Natural killer cell (primary cell): ENCODE data around the gene EXD3. TPM values are rescaled to one million over a fixed set of nuclear protein-coding genes. Genes with fewer than 3 reads are reported as not detected.

Experiments
- ATAC-seq, 3 donors: fragments of 150-1000 bp in 2 of 3; fragments of 200-7000 bp in 1 of 3; cut with Tn5 transposase; 1 replicate in 1 of 3; 2 replicates in 2 of 3; pipeline ENCODE4 v1.10.0; 2021; ENCODE audit warnings: mild to moderate bottlenecking in 2 of 3, moderate library complexity in 2 of 3
- DNase-seq, 2 donors: peaks; one replicate each; pipeline versions ENCODE4 v3.0.0 to v3.0.0-alpha.2; 2013 to 2021; ENCODE audit warnings: mixed read lengths in 1 of 2
- H3K27ac ChIP-seq: one replicate; pipeline ENCODE4 v1.5.1; 2013; ENCODE audit warnings: mild to moderate bottlenecking, low read length
- H3K27me3 ChIP-seq: one replicate; pipeline ENCODE4 v1.6.1; 2013; ENCODE audit warnings: low read length; ENCODE audit not compliant: control insufficient read depth, insufficient read depth
- H3K36me3 ChIP-seq: one replicate; pipeline ENCODE4 v1.6.1; 2013; ENCODE audit warnings: low read length; ENCODE audit not compliant: control insufficient read depth, insufficient read depth
- H3K4me1 ChIP-seq: one replicate; pipeline ENCODE4 v1.6.1; 2013; ENCODE audit warnings: low read length; ENCODE audit not compliant: control insufficient read depth, insufficient read depth
- H3K4me3 ChIP-seq: one replicate; pipeline ENCODE4 v1.5.1; 2013; ENCODE audit warnings: low read length
- H3K9me3 ChIP-seq: one replicate; pipeline ENCODE4 v1.6.1; 2013; ENCODE audit warnings: low read length; ENCODE audit not compliant: control insufficient read depth, insufficient read depth
- H3K27ac Mint-ChIP-seq, 2 donors: one replicate each; pipeline ENCODE4 v1.8.0; 2022; ENCODE audit warnings: mild to moderate bottlenecking in 2 of 2, mixed read lengths in 2 of 2, moderate library complexity in 1 of 2
- H3K27me3 Mint-ChIP-seq, 2 donors: one replicate each; pipeline ENCODE4 v1.8.0; 2022; ENCODE audit warnings: low read depth in 2 of 2, mixed read lengths in 2 of 2
- H3K36me3 Mint-ChIP-seq: one replicate; pipeline ENCODE4 v1.8.0; 2022; ENCODE audit warnings: mixed read lengths
- H3K4me1 Mint-ChIP-seq, 2 donors: one replicate each; pipeline ENCODE4 v1.8.0; 2022; ENCODE audit warnings: mixed read lengths in 2 of 2
- H3K4me3 Mint-ChIP-seq: one replicate; pipeline ENCODE4 v1.8.0; 2022; ENCODE audit warnings: mild to moderate bottlenecking, moderate library complexity, mixed read lengths
- H3K9me3 Mint-ChIP-seq, 2 donors: one replicate each; pipeline ENCODE4 v1.8.0; 2022; ENCODE audit warnings: mixed read lengths in 2 of 2
- WGBS: methylation state at CpG from one replicate; pipeline ENCODE4 v1.1.7; 2013; ENCODE audit warnings: missing lambda C conversion rate; ENCODE audit not compliant: insufficient coverage; 5-methylcytosine and 5-hydroxymethylcytosine counted together
- intact Hi-C: fragments of 100-400 bp; cut with micrococcal nuclease; formaldehyde crosslinking; loops from one replicate; pipeline ENCODE4 v1.14.2; 2022
- total RNA-seq, 4 donors: library from RNA; stranded (reverse); fragments of 120-200 nt in 1 of 4; gene quantifications; one replicate each; pipeline versions ENCODE4 v1.2.3 to v1.2.4, GENCODE V29; 2013 to 2022
- TF ChIP-seq, protein P1 (sequence below): fragments of 200-600 bp; IDR thresholded peaks from one replicate; pipeline ENCODE4 v1.8.0; 2022; ENCODE audit warnings: antibody characterized with exemption

Gene EXD3
- total RNA-seq, 3 donors from 2014 or later (not counting 1 experiment from before 2014, with no cell fraction given) = 28.0 to 35.3 (median 29.6) TPM

DNA sequence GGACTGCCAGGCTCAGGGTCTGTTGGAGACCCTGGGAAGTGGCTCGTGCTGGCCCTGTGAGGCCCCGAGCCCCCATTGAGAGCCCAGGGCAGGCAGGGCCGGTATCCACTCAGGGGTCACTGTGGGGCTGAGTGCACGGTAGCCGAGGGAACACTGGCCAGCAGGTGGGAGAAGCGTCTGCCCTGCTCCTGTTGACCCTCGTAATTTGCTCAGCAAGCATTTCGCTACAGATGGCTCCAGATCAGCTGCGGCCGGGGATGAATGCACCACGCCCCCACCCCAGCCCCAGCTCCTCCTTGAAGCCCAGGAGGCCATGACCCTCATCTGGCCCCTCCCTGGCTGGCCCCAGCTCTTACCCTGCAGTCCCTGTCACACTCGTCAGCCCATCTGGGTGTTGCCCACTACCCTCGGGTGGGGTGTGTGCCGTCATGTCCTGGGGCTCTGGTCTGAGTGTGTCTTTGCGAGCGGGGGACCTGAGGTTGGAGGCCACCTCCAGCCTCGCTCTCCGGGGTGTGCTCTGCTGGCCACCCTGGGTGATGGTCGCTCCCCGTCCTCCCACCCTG is 114.8 kb downstream of the EXD3 start:
- TF ChIP-seq, protein P1, sequence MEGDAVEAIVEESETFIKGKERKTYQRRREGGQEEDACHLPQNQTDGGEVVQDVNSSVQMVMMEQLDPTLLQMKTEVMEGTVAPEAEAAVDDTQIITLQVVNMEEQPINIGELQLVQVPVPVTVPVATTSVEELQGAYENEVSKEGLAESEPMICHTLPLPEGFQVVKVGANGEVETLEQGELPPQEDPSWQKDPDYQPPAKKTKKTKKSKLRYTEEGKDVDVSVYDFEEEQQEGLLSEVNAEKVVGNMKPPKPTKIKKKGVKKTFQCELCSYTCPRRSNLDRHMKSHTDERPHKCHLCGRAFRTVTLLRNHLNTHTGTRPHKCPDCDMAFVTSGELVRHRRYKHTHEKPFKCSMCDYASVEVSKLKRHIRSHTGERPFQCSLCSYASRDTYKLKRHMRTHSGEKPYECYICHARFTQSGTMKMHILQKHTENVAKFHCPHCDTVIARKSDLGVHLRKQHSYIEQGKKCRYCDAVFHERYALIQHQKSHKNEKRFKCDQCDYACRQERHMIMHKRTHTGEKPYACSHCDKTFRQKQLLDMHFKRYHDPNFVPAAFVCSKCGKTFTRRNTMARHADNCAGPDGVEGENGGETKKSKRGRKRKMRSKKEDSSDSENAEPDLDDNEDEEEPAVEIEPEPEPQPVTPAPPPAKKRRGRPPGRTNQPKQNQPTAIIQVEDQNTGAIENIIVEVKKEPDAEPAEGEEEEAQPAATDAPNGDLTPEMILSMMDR = no peak
- no peak overlapping the region for H3K4me3 ChIP-seq
- WGBS = 85% methylated on average over 20 of the region's 20 CpGs
- H3K4me1 ChIP-seq = peaks cover 33% of the 10 kb centered on the region
- no peak overlapping the region for H3K27ac ChIP-seq
- H3K27ac Mint-ChIP-seq = no peak overlapping the region
- H3K36me3 ChIP-seq = no peaks in the 10 kb centered on the region
- H3K36me3 Mint-ChIP-seq = no peaks in the 10 kb centered on the region
- intact Hi-C loops = no loop called here
- H3K9me3 ChIP-seq = no peaks in the 10 kb centered on the region
- no peaks in the 10 kb centered on the region for H3K27me3 ChIP-seq
- H3K27me3 Mint-ChIP-seq = no peaks in the 10 kb centered on the region
- ATAC-seq (no peak), DNase-seq (no peak)
- H3K4me1 Mint-ChIP-seq = peaks cover 0 to 22% of the 10 kb centered on the region in 2 donors
- no peaks in the 10 kb centered on the region for H3K9me3 Mint-ChIP-seq
- H3K4me3 Mint-ChIP-seq = no peak overlapping the region

DNA sequence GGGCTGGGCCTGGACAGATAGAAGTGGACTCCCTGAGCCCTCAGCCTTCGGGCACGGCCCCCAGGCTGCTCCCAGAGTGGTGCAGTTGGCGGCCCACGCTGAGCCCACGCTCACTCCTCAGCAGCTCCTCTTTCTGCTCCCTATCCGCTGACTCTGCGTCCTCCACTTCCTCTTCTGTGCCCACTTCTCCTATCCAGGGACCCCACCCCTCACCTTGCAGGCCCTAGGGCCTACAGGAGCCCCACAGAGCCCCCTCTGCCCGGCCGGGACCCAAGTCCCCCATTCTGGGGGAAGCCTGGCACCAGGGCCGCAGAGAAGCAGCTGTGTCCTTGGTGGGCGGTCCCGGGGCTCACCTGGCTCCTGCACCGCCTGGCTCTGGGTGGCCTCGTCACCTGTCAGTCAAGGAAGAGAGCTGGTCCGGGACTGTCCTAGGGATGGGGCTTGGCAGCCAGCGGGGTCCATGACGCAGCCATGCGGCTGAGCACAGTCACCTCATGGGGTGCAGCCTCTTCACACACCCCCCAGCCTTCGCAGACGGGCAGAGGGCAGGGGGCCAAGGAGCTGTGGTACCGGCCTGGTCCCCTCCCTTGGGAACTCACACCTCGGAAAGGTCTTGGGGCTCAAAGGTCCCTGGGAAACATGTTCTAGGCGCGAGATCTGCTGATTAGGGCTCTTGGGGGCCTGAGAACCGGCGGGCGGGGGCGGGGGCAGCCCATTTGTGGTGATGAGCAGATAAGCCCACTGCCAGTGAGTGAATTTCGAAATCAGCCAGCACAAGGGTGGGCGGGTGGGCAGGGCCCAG is 115.5 kb downstream of the EXD3 start:
- TF ChIP-seq, protein P1 = no peak
- Histone ChIP-seq H3K36me3 (no peaks in the 10 kb centered on the region), H3K27ac (no peak overlapping the region), H3K9me3 (no peaks in the 10 kb centered on the region), H3K4me1 (peaks cover 38% of the 10 kb centered on the region), H3K4me3 (no peak overlapping the region), H3K27me3 (no peaks in the 10 kb centered on the region)
- intact Hi-C loops = no loop called here
- no peak for DNase-seq
- Mint-ChIP-seq H3K9me3 (no peaks in the 10 kb centered on the region), H3K27me3 (no peaks in the 10 kb centered on the region), H3K27ac (no peak overlapping the region), H3K4me3 (no peak overlapping the region), H3K4me1 (peaks cover 0 to 22% of the 10 kb centered on the region in 2 donors), H3K36me3 (no peaks in the 10 kb centered on the region)
- no peak for ATAC-seq
- WGBS = 34% methylated on average over 30 of the region's 30 CpGs

DNA sequence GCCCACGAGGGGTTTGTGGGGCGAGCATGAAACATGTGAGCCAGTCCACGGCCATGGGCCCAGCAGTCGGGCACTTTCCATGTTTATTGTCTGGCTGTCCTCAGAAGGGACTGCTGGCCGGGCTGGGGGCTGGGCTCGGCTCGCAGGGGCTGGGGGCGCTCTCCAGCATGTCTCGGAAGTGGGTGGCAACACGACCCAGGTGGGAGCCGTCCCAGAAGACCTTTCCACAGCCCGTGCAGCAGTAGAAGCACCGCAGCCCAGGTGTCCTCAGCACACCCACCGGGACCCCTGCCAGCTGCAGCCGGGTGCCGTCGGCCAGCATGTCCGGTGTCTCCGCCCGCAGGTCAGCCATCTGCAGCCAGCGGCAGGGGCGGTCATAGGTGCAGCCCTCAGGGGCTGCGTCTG is 116.1 kb downstream of the EXD3 start:
- no peak for DNase-seq
- intact Hi-C loops = no loop called here

More for the DNA sequence above, 116.1 kb downstream of the EXD3 start:
- H3K9me3 Mint-ChIP-seq = no peaks in the 10 kb centered on the region
- no peak for ATAC-seq
- TF ChIP-seq, protein P1 = no peak
- 43% methylated on average over 23 of the region's 23 CpGs for WGBS
- H3K36me3 ChIP-seq = no peaks in the 10 kb centered on the region
- no peak overlapping the region for H3K4me3 Mint-ChIP-seq
- H3K9me3 ChIP-seq = no peaks in the 10 kb centered on the region
- no peak overlapping the region for H3K27ac Mint-ChIP-seq
- H3K4me1 ChIP-seq = peaks cover 38% of the 10 kb centered on the region
- no peaks in the 10 kb centered on the region for H3K27me3 Mint-ChIP-seq
- no peak overlapping the region for H3K27ac ChIP-seq
- no peak overlapping the region for H3K4me3 ChIP-seq
- no peaks in the 10 kb centered on the region for H3K27me3 ChIP-seq
- H3K4me1 Mint-ChIP-seq = peaks cover 0 to 22% of the 10 kb centered on the region in 2 donors
- no peaks in the 10 kb centered on the region for H3K36me3 Mint-ChIP-seq
